SK-N-MC (cell line): ENCODE data around the gene PRR33.

ENCODE experiments used
- DNase-seq: peaks from one replicate; pipeline ENCODE4 v3.0.0-alpha.2; 2011; ENCODE audit warnings: low read depth, low spot score
- H3K27ac ChIP-seq: fragments of 200-600 bp; sonication (generic); 2 replicates; pipeline ENCODE4 v1.5.1; 2016; ENCODE audit warnings: mixed run types
- H3K36me3 ChIP-seq: fragments of 200-600 bp; sonication (generic); 2 replicates; pipeline ENCODE4 v1.6.1; 2017; ENCODE audit warnings: antibody characterized with exemption, low read length, mixed read lengths; ENCODE audit not compliant: insufficient read depth
- H3K4me3 ChIP-seq: fragments of 200-600 bp; sonication (generic); 2 replicates; pipeline ENCODE4 v1.5.1; 2016
- H3K9ac ChIP-seq: fragments of 200-600 bp; sonication (generic); 2 replicates; pipeline ENCODE4 v1.8.0; 2017; ENCODE audit warnings: mixed run types, mixed read lengths; ENCODE audit not compliant: insufficient read length
- H3K9me3 ChIP-seq: fragments of 200-600 bp; sonication (generic); 2 replicates; pipeline ENCODE4 v1.6.1; 2017; ENCODE audit warnings: low read depth, mild to moderate bottlenecking, antibody characterized with exemption, low read length, moderate library complexity, mixed read lengths
- EZH2 ChIP-seq: fragments of 200-600 bp; sonication (generic); IDR thresholded peaks from one replicate; pipeline ENCODE4 v1.6.1; 2017; ENCODE audit warnings: antibody characterized with exemption
- FOXP2 ChIP-seq: optimal IDR thresholded peaks from 2 replicates; pipeline ENCODE3; 2011; ENCODE audit warnings: mild to moderate bottlenecking, moderate library complexity; ENCODE audit not compliant: insufficient read depth; ENCODE audit errors: extremely low read length, control extremely low read depth
- POLR2AphosphoS5 ChIP-seq: IDR thresholded peaks from 2 replicates; pipeline ENCODE4 v1.6.1; 2012; ENCODE audit warnings: mild to moderate bottlenecking, low read depth, low read length, borderline replicate concordance

The PRR33 gene

GRCh38 chr11:1924646-1925372 lies 33.1 kb upstream of the PRR33 start:
- TF ChIP-seq FOXP2 (no peak), POLR2AphosphoS5 (no peak), EZH2 (no peak)
- Histone ChIP-seq H3K36me3 (no peaks in the 10 kb centered on the region), H3K27ac (no peak overlapping the region), H3K4me3 (no peak overlapping the region), H3K9me3 (no peaks in the 10 kb centered on the region), H3K9ac (no peak overlapping the region)
- no peak for DNase-seq

GRCh38 chr11:1924181-1924580 lies 32.5 kb upstream of the PRR33 start:
- Histone ChIP-seq H3K9ac (no peak overlapping the region), H3K36me3 (no peaks in the 10 kb centered on the region), H3K4me3 (no peak overlapping the region), H3K27ac (no peak overlapping the region), H3K9me3 (no peaks in the 10 kb centered on the region)
- no peak for DNase-seq
- TF ChIP-seq POLR2AphosphoS5: no peak
- TF ChIP-seq FOXP2: no peak
- no peak for TF ChIP-seq EZH2

GRCh38 chr11:1923201-1923956 lies 31.7 kb upstream of the PRR33 start:
- Histone ChIP-seq H3K27ac (no peak overlapping the region), H3K4me3 (no peak overlapping the region), H3K9me3 (no peaks in the 10 kb centered on the region), H3K9ac (no peak overlapping the region), H3K36me3 (no peaks in the 10 kb centered on the region)
- DNase-seq: no peak
- TF ChIP-seq EZH2 (no peak), POLR2AphosphoS5 (no peak), FOXP2 (no peak)

- no peak overlapping the region for H3K9ac ChIP-seq
- H3K9me3 ChIP-seq: no peaks in the 10 kb centered on the region
- H3K27ac ChIP-seq: no peak overlapping the region
- DNase-seq: no peak
- TF ChIP-seq FOXP2 (no peak), POLR2AphosphoS5 (no peak), EZH2 (no peak)
- no peaks in the 10 kb centered on the region for H3K36me3 ChIP-seq
- no peak overlapping the region for H3K4me3 ChIP-seq
Observed at GRCh38 chr11:1922481-1923081, 30.9 kb upstream of the PRR33 start.

- H3K9ac ChIP-seq: no peak overlapping the region
- no peak for DNase-seq
- H3K27ac ChIP-seq: no peak overlapping the region
- H3K4me3 ChIP-seq: no peak overlapping the region
- no peak for TF ChIP-seq POLR2AphosphoS5
- no peak for TF ChIP-seq FOXP2
- no peak for TF ChIP-seq EZH2
- H3K9me3 ChIP-seq: no peaks in the 10 kb centered on the region
- H3K36me3 ChIP-seq: no peaks in the 10 kb centered on the region
Observed at GRCh38 chr11:1921574-1922141, 30.0 kb upstream of the PRR33 start.

GRCh38 chr11:1920909-1921573 lies 29.3 kb upstream of the PRR33 start:
- no peak overlapping the region for H3K4me3 ChIP-seq
- H3K9ac ChIP-seq: no peak overlapping the region

GRCh38 chr11:1920128-1920908 lies 28.6 kb upstream of the PRR33 start:
- DNase-seq: no peak
- Histone ChIP-seq H3K27ac (no peak overlapping the region), H3K4me3 (no peak overlapping the region), H3K9ac (no peak overlapping the region), H3K9me3 (no peaks in the 10 kb centered on the region), H3K36me3 (no peaks in the 10 kb centered on the region)
- TF ChIP-seq POLR2AphosphoS5 (no peak), EZH2 (no peak), FOXP2 (no peak)

More at GRCh38 chr11:1920909-1921573, 29.3 kb upstream of the PRR33 start:
- Histone ChIP-seq H3K36me3 (no peaks in the 10 kb centered on the region), H3K27ac (no peak overlapping the region), H3K9me3 (no peaks in the 10 kb centered on the region)
- no peak for DNase-seq
- no peak for TF ChIP-seq POLR2AphosphoS5
- TF ChIP-seq FOXP2: no peak
- TF ChIP-seq EZH2: no peak
